Omental fat pad (tissue), 4 donors: Measurements from ENCODE around the gene DNAJB12. TPM values are rescaled to one million over a fixed set of nuclear protein-coding genes. Genes with fewer than 3 reads are reported as not detected.
"Not testable (repeated sequence)": the region's sequence is repeated elsewhere in the genome, so short reads cannot be mapped to it uniquely, and the experiment has no call there.

Experiments
- ATAC-seq: fragments of 150-250 bp; one replicate; pipeline ENCODE4 v1.9.1; 2016; ENCODE audit warnings: mild to moderate bottlenecking, moderate library complexity; ENCODE audit not compliant: low FRiP score
- DNase-seq: peaks from one replicate; pipeline ENCODE4 v3.0.0-alpha.2; 2019; ENCODE audit warnings: low spot score
- total RNA-seq, 4 donors: library from RNA; depleted of rRNA; stranded (reverse); fragments of >200 nt; gene quantifications; one replicate each; pipeline ENCODE4 v1.1.0, GENCODE V29; 2016
- TF ChIP-seq, protein P1 (sequence below), 3 donors: fragments of 450-650 bp; IDR thresholded peaks; one replicate each; pipeline ENCODE4 v1.5.1; 2016 to 2017; ENCODE audit warnings: antibody characterized with exemption in 3 of 3, mild to moderate bottlenecking in 3 of 3, moderate library complexity in 2 of 3

Gene DNAJB12
- total RNA-seq, 4 donors from 2014 or later = 35.0 to 41.1 (median 36.5) TPM

- ATAC-seq = no peak
- TF ChIP-seq, protein P1, sequence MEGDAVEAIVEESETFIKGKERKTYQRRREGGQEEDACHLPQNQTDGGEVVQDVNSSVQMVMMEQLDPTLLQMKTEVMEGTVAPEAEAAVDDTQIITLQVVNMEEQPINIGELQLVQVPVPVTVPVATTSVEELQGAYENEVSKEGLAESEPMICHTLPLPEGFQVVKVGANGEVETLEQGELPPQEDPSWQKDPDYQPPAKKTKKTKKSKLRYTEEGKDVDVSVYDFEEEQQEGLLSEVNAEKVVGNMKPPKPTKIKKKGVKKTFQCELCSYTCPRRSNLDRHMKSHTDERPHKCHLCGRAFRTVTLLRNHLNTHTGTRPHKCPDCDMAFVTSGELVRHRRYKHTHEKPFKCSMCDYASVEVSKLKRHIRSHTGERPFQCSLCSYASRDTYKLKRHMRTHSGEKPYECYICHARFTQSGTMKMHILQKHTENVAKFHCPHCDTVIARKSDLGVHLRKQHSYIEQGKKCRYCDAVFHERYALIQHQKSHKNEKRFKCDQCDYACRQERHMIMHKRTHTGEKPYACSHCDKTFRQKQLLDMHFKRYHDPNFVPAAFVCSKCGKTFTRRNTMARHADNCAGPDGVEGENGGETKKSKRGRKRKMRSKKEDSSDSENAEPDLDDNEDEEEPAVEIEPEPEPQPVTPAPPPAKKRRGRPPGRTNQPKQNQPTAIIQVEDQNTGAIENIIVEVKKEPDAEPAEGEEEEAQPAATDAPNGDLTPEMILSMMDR (IDR thresholded peaks at IDR 0.05) = no peak
- no peak for DNase-seq
Measured at GRCh38 chr10:72386916-72387586, 32.3 kb upstream of the DNAJB12 start.

DNA sequence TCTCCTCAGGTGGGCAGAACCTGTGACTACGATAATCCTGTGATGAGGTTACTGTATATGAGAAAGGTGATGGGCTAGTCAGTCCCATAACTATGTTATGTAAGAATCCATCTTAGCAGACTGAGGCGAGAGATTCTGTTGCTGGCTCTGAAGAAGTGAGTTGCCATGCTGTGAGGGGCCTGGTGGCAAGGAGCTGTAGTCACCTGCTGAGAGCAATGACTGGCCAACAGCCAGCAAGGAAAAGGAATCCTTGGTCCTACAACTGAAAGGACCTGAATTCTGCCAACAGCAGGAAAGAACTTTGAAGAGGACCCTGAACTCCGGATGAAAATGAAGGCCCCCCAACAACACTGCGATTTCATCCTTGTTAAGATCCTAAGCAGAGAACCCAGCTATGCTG is 31.0 kb upstream of the DNAJB12 start:
- DNase-seq (no peak), ATAC-seq (no peak)
- TF ChIP-seq, protein P1 (IDR thresholded peaks at IDR 0.05) = no peak

GRCh38 chr10:72384982-72385381 is 30.3 kb upstream of the DNAJB12 start:
- DNase-seq, ATAC-seq: not testable (repeated sequence)

DNA sequence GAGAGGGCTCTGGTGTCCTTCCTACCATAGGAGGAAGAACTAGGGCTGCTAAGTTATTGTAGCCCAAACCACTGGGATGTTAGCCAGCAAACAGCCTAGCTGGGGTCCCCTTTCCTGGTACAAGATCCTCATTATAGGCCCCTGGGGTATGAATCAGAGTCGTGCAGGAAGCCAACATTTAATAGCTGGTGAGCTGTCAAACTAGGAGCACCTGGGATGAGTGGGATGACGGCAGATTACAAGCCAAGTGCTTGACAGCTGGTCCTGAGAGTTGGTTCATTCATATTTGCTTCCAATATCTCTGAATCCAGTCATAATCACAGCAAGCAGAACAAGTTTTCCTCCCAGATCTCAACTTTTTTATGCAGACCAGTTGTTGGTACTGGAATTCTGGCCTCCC is 25.1 kb upstream of the DNAJB12 start:
- DNase-seq (no peak), ATAC-seq (no peak)
- TF ChIP-seq, protein P1 (IDR thresholded peaks at IDR 0.05) = no peak

GRCh38 chr10:72379062-72379461 is 24.3 kb upstream of the DNAJB12 start:
- ATAC-seq (no peak), DNase-seq (no peak)
- TF ChIP-seq, protein P1 (IDR thresholded peaks at IDR 0.05) = no peak

GRCh38 chr10:72375585-72375984 is 20.9 kb upstream of the DNAJB12 start:
- no peak for DNase-seq
- TF ChIP-seq, protein P1 (IDR thresholded peaks at IDR 0.05) = no peak
- no peak for ATAC-seq

DNA sequence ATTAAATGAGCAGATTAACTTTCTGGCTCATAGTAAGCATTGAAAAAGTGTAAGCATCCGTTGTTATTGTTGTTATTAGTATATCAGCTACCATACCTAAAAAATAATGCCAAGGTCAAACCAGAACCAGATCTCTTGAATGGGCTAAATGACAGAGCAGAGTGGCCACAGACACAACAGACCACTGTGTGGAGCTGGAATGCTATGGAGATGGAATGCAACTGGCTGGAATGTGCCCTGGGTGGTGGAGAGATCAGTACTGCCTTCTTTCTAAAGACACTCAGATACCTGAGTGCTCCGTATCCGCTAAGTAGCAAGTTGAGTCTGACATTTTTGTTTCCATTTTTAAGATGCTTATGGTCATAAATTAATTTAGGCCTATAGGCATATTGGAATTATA is 20.5 kb upstream of the DNAJB12 start:
- DNase-seq (no peak), ATAC-seq (no peak)
- TF ChIP-seq, protein P1 (IDR thresholded peaks at IDR 0.05) = no peak
